GM12878 (cell line): ENCODE results near the gene RALGDS. TPM values are rescaled to one million over a fixed set of nuclear protein-coding genes. Genes with fewer than 3 reads are reported as not detected.
A peak's percentile ranks its signal among the peaks of the same experiment; 100 is the strongest.

Experiments used
- ATAC-seq: fragments of 200-7000 bp; cut with Tn5 transposase; 3 replicates; pipeline ENCODE4 v1.9.1; 2020; ENCODE audit warnings: mild to moderate bottlenecking, moderate library complexity
- BruUV-seq: library from RNA; stranded (reverse); fragments of 400-500 nt; replicated peaks from 2 replicates; lab custom pipeline; 2021; lab: Mats Ljungman, UMichigan
- CTCF ChIA-PET: fragments of 300-600 bp; sonication (Branson Sonifier 250); formaldehyde crosslinking; extraction: SDS; loops from one replicate; lab custom pipeline; 2021; ENCODE audit warnings: inconsistent platforms; lab: Yijun Ruan, JAX
- POLR2A ChIA-PET: fragments of 350-600 bp; formaldehyde crosslinking; extraction: SDS; loops from one replicate; lab custom pipeline; 2021; ENCODE audit warnings: inconsistent platforms; lab: Charles Lee
- RAD21 ChIA-PET: fragments of 300-600 bp; sonication (Branson Sonifier 250); formaldehyde crosslinking; loops from one replicate; lab custom pipeline; 2023; ENCODE audit warnings: antibody characterized with exemption; ENCODE audit not compliant: unreplicated experiment; lab: Charles Lee
- SMC1A ChIA-PET: fragments of 300-600 bp; sonication (Branson Sonifier 250); formaldehyde crosslinking; loops from one replicate; lab custom pipeline; 2023; ENCODE audit not compliant: unreplicated experiment, uncharacterized antibody; lab: Charles Lee
- DNase-seq: peaks from one replicate; pipeline ENCODE4 v3.0.0-alpha.2; 2011; ENCODE audit warnings: low read depth, low spot score
- FAIRE-seq: peaks from 3 replicates; lab custom pipeline; 2011; peaks lifted over from hg19 to GRCh38; lab: Jason Lieb, UNC
- H2AFZ ChIP-seq: 2 replicates; pipeline ENCODE4 v1.6.0; 2011; ENCODE audit warnings: low read depth, low read length, control low read depth; ENCODE audit not compliant: control insufficient read depth
- H3K27ac ChIP-seq: 2 replicates; pipeline ENCODE4 v1.5.1; 2011; ENCODE audit warnings: control low read depth; ENCODE audit not compliant: control insufficient read depth, insufficient read depth
- H3K27me3 ChIP-seq, 2 experiments: replicated peaks in 1 of 2; 2 replicates each; pipeline versions ENCODE4 v1.6.0 to v1.6.1; 2011; ENCODE audit warnings: low read length in 1 of 2; ENCODE audit not compliant: control insufficient read depth in 2 of 2, insufficient read depth in 2 of 2
- H3K36me3 ChIP-seq, 2 experiments: 2 replicates each; pipeline ENCODE4 v1.5.1; 2011; ENCODE audit warnings: low read length in 1 of 2; ENCODE audit not compliant: control insufficient read depth in 2 of 2, insufficient read depth in 2 of 2
- H3K4me1 ChIP-seq: 2 replicates; pipeline ENCODE4 v1.6.1; 2011; ENCODE audit warnings: mild to moderate bottlenecking, low read length, moderate library complexity, mixed read lengths; ENCODE audit not compliant: control insufficient read depth, insufficient read depth
- H3K4me2 ChIP-seq: 2 replicates; pipeline ENCODE4 v1.6.0; 2011; ENCODE audit warnings: control low read depth; ENCODE audit not compliant: control insufficient read depth, insufficient read depth
- H3K4me3 ChIP-seq: fragments of 200-600 bp; sonication (generic); 2 replicates; pipeline ENCODE4 v1.5.1; 2016
- H3K79me2 ChIP-seq: 2 replicates; pipeline ENCODE4 v1.6.0; 2011; ENCODE audit warnings: low read length; ENCODE audit not compliant: control insufficient read depth, insufficient read depth
- H3K9ac ChIP-seq: 2 replicates; pipeline ENCODE4 v1.8.0; 2011; ENCODE audit warnings: low read length, control low read depth, mixed read lengths; ENCODE audit not compliant: control insufficient read depth, insufficient read depth
- H3K9me3 ChIP-seq: replicated peaks from 3 replicates; pipeline ENCODE4 v1.5.1; 2011; ENCODE audit warnings: mild to moderate bottlenecking, low read length; ENCODE audit not compliant: control insufficient read depth, insufficient read depth
- H4K20me1 ChIP-seq: 2 replicates; pipeline ENCODE4 v1.6.0; 2011; ENCODE audit not compliant: control insufficient read depth, insufficient read depth
- CREB1 ChIP-seq: IDR thresholded peaks from 2 replicates; pipeline ENCODE4 v1.6.1; 2012; ENCODE audit warnings: low read depth, mild to moderate bottlenecking, inconsistent platforms
- RFX5 ChIP-seq: IDR thresholded peaks from 2 replicates; pipeline ENCODE4 v1.6.1; 2011; ENCODE audit warnings: low read depth, low read length, improper control_type of control experiment
- STAT3 ChIP-seq: IDR thresholded peaks from 2 replicates; pipeline ENCODE4 v1.6.1; 2011; ENCODE audit warnings: low read depth, low read length, improper control_type of control experiment
- TARDBP ChIP-seq: IDR thresholded peaks from 2 replicates; pipeline ENCODE4 v1.6.1; 2016; ENCODE audit warnings: borderline replicate concordance
- TBL1XR1 ChIP-seq: IDR thresholded peaks from 2 replicates; pipeline ENCODE4 v1.6.1; 2012; ENCODE audit warnings: low read depth, low read length, improper control_type of control experiment
- WGBS: methylation state at CpG from one replicate; pipeline ENCODE4 v1.1.6; 2016; ENCODE audit warnings: low lambda C conversion rate; ENCODE audit not compliant: insufficient replicate concordance, insufficient coverage; ENCODE audit errors: missing lambda C conversion rate; 5-methylcytosine and 5-hydroxymethylcytosine counted together
- in situ Hi-C: fragments of 300-500 bp; cut with MboI; formaldehyde crosslinking; loops from 9 replicates; pipeline ENCODE4 v1.14.3; 2018; ENCODE audit warnings: mixed read lengths
- intact Hi-C: fragments of 100-400 bp; cut with micrococcal nuclease; formaldehyde crosslinking; loops from one replicate; pipeline ENCODE4 v1.14.2; 2022; ENCODE audit not compliant: unreplicated experiment
- polyA plus RNA-seq, 11 experiments: library from polyadenylated mRNA; depleted of rRNA in 4 of 11; unstranded in 6 of 11; stranded (reverse) in 5 of 11; fragments of >200 nt; fragmentation: Nextera tagmentation in 4 of 11; fragmentation: Illumina TruSeq in 1 of 11; extraction: Ambion mirVana in 4 of 11; extraction: Trizol in 1 of 11; gene quantifications; 1 replicate in 1 of 11; 2 replicates in 10 of 11; pipeline versions ENCODE4 v1.2.1 to v1.2.3, GENCODE V29; 2011 to 2016; ENCODE audit warnings: inconsistent platforms in 2 of 11, missing spikeins in 2 of 11, low read depth in 1 of 11
- total RNA-seq, 4 experiments: library from RNA; depleted of rRNA in 3 of 4; stranded (reverse); fragments of >200 nt in 3 of 4; fragmentation: Illumina TruSeq in 1 of 4; extraction: Trizol in 1 of 4; gene quantifications; 2 replicates each; pipeline versions ENCODE4 v1.2.1 to v1.2.3, GENCODE V29; 2013 to 2021
- TF ChIP-seq, protein P1 (sequence below), 3 experiments: IDR thresholded peaks in 2 of 3; conservative IDR thresholded peaks in 1 of 3; 2 replicates each; pipeline ENCODE4 v1.5.1; 2011; ENCODE audit warnings: low read depth in 3 of 3, low read length in 3 of 3, mild to moderate bottlenecking in 3 of 3, control low read depth in 2 of 3, moderate library complexity in 2 of 3, inconsistent platforms in 1 of 3, mixed read lengths in 1 of 3; ENCODE audit not compliant: control insufficient read depth in 2 of 3, insufficient read depth in 1 of 3; ENCODE audit errors: extremely low read depth in 1 of 3
- TF ChIP-seq, protein P2 (sequence below): IDR thresholded peaks from 2 replicates; pipeline ENCODE4 v1.6.1; 2012; ENCODE audit warnings: improper control_type of control experiment, low read depth, low read length; ENCODE audit not compliant: insufficient replicate concordance
- TF ChIP-seq, protein P3 (sequence below): fragments of 450-650 bp; IDR thresholded peaks from 2 replicates; pipeline ENCODE4 v1.6.1; 2017; ENCODE audit warnings: mild to moderate bottlenecking, low read depth, inconsistent platforms; ENCODE audit not compliant: poor library complexity, severe bottlenecking

RALGDS gene
- total and polyA plus RNA-seq, 10 of the 15 experiments (the other 5 are each of a cell fraction or from before 2014, with no cell fraction given), result 1.3 to 48.6 (median 21.2) TPM

DNA sequence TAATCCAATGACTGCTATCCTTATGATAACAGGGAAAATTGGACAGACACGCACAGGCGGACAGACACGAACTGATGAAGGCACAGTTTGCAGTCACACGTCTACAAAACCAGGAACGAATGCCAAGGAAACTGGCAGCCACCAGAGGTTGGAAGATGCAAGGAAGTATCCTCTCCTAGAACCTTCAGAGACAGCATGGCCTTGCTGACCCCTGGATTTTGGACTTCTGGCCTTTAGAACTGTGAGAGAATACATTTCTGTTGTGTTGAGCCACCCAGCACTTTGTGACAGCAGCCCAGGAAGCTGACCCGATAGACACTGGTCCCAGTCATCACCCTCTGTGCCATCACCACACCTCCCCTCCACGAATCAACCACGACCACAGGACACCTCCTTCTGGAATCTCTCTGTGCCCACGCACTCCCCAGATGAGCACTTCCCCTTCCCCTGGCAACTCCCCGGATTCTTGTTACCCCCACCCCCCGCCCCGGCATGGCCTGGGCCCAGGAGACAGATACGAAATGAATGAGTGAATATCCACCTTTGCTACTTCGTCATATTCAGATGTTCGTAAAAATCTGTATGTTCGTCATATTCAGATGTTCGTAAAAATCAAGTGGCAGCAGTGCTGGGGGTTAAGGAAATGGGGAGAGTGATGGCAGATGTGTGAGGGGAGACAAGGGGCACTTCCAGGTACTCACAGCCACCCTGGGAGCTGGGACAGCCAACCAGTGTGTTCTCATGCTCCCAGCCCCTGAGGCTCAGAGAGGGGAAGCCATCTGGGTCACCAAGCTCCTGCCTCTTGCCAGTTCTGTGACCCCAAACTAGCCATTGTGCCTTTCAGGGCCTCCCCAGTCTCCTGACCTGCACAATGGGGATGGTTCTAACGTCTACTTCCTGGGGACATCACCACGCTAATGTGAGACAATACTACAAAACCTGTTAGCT is 24.1 kb upstream of the RALGDS start (continued):
- TF ChIP-seq, protein P1, sequence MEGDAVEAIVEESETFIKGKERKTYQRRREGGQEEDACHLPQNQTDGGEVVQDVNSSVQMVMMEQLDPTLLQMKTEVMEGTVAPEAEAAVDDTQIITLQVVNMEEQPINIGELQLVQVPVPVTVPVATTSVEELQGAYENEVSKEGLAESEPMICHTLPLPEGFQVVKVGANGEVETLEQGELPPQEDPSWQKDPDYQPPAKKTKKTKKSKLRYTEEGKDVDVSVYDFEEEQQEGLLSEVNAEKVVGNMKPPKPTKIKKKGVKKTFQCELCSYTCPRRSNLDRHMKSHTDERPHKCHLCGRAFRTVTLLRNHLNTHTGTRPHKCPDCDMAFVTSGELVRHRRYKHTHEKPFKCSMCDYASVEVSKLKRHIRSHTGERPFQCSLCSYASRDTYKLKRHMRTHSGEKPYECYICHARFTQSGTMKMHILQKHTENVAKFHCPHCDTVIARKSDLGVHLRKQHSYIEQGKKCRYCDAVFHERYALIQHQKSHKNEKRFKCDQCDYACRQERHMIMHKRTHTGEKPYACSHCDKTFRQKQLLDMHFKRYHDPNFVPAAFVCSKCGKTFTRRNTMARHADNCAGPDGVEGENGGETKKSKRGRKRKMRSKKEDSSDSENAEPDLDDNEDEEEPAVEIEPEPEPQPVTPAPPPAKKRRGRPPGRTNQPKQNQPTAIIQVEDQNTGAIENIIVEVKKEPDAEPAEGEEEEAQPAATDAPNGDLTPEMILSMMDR (IDR thresholded peaks at IDR 0.05 in 2 of 3, conservative IDR thresholded peaks at IDR 0.05 in 1 of 3; ENCODE audit: control insufficient read depth in 2 of 3, extremely low read depth in 1 of 3, insufficient read depth in 1 of 3, low read depth in 3 of 3, low read length in 3 of 3), result no peak
- TF ChIP-seq RFX5 (no peak), TARDBP (no peak)

DNA sequence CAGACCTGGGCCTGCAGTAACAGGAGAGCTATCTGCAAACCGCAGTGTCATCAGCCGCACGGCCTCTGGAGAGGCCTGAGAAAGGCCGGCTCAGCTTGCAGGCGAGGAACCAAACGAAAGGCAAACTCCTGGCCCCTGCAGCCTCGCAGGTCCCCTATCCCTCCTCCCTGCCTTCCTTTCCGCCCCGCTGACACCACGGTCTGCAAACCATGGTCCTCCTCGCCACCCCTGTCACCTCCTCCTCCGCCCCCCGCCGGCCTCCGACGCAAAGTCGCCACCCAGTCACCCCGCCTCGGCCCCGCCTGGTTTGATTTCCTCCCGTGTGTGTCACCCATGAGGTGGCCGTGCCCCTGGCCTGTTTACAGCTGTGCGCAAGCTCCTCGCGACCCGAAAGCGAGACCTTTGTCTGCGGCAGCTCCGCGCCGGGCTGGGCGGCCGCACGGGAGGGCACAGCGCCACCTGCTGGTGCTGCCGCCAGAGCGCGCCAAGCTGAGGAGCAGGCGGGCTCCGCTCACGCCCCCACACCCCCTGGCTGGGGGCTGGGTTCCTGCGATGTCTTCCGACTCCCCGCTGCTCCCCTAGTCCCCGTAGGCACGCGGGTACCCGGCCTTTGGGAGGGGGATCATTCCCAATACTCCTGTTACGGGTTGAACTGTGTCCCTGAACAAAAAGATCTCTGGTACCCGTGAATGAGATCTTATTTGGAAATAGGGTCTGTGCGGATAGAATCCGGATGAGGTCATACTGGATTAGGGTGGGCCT is 23.3 kb upstream of the RALGDS start:
- CTCF ChIA-PET, result interaction anchor here (0.7 to 8.7 kb wide), 29 partner anchors 9 to 228 kb away, joined by 3 to 401 read pairs (median 5); partner anchors contain the start of genes GFI1B, GTF3C5 and RALGDS
- Histone ChIP-seq H3K9me3 (no peaks in the 10 kb centered on the region), H4K20me1 (no peaks in the 10 kb centered on the region), H2AFZ (no peak overlapping the region), H3K4me2 (peak overlapping the region; percentile 82), H3K4me3 (peak overlapping the region; percentile 60; the same call in 1 of the 2 replicates), H3K9ac (peak overlapping the region; percentile 55), H3K36me3 (no peaks in the 10 kb centered on the region), H3K79me2 (peaks cover 79% of the 10 kb centered on the region), H3K4me1 (peaks cover 48% of the 10 kb centered on the region), H3K27ac (peak overlapping the region; percentile 13; the same call in 1 of the 2 replicates), H3K27me3 (no peaks in the 10 kb centered on the region)
- peak; percentile 72 for DNase-seq
- in situ Hi-C loops (loop anchor here (25.0 kb wide), 1 partner anchor 1882 kb away; no protein-coding TSS in a partner anchor), intact Hi-C loops (loop anchor here (1.0 to 2.0 kb wide), 2 partner anchors 30 to 41 kb away; no protein-coding TSS in a partner anchor)
- SMC1A ChIA-PET, result interaction anchor here (0.6 to 6.0 kb wide), 22 partner anchors 11 to 277 kb away, joined by 3 to 48 read pairs (median 6); no protein-coding TSS in a partner anchor
- RAD21 ChIA-PET, result interaction anchor here (0.6 to 8.2 kb wide), 23 partner anchors 11 to 999 kb away, joined by 3 to 219 read pairs (median 5); partner anchors contain the start of genes GFI1B, GTF3C5, RALGDS and SLC2A6
- 2% methylated on average over 46 of the region's 52 CpGs for WGBS
- no TSS peak for BruUV-seq
- FAIRE-seq, result peak; percentile 92
- peak; percentile 81 for ATAC-seq
- POLR2A ChIA-PET, result interaction anchor here (0.6 to 4.9 kb wide), 11 partner anchors 9 to 284 kb away, joined by 3 to 66 read pairs (median 6); no protein-coding TSS in a partner anchor
- no peak for TF ChIP-seq CREB1
- TF ChIP-seq, protein P2, sequence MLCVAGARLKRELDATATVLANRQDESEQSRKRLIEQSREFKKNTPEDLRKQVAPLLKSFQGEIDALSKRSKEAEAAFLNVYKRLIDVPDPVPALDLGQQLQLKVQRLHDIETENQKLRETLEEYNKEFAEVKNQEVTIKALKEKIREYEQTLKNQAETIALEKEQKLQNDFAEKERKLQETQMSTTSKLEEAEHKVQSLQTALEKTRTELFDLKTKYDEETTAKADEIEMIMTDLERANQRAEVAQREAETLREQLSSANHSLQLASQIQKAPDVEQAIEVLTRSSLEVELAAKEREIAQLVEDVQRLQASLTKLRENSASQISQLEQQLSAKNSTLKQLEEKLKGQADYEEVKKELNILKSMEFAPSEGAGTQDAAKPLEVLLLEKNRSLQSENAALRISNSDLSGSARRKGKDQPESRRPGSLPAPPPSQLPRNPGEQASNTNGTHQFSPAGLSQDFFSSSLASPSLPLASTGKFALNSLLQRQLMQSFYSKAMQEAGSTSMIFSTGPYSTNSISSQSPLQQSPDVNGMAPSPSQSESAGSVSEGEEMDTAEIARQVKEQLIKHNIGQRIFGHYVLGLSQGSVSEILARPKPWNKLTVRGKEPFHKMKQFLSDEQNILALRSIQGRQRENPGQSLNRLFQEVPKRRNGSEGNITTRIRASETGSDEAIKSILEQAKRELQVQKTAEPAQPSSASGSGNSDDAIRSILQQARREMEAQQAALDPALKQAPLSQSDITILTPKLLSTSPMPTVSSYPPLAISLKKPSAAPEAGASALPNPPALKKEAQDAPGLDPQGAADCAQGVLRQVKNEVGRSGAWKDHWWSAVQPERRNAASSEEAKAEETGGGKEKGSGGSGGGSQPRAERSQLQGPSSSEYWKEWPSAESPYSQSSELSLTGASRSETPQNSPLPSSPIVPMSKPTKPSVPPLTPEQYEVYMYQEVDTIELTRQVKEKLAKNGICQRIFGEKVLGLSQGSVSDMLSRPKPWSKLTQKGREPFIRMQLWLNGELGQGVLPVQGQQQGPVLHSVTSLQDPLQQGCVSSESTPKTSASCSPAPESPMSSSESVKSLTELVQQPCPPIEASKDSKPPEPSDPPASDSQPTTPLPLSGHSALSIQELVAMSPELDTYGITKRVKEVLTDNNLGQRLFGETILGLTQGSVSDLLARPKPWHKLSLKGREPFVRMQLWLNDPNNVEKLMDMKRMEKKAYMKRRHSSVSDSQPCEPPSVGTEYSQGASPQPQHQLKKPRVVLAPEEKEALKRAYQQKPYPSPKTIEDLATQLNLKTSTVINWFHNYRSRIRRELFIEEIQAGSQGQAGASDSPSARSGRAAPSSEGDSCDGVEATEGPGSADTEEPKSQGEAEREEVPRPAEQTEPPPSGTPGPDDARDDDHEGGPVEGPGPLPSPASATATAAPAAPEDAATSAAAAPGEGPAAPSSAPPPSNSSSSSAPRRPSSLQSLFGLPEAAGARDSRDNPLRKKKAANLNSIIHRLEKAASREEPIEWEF, result no peak
- no peak for TF ChIP-seq TBL1XR1
- TF ChIP-seq, protein P3, sequence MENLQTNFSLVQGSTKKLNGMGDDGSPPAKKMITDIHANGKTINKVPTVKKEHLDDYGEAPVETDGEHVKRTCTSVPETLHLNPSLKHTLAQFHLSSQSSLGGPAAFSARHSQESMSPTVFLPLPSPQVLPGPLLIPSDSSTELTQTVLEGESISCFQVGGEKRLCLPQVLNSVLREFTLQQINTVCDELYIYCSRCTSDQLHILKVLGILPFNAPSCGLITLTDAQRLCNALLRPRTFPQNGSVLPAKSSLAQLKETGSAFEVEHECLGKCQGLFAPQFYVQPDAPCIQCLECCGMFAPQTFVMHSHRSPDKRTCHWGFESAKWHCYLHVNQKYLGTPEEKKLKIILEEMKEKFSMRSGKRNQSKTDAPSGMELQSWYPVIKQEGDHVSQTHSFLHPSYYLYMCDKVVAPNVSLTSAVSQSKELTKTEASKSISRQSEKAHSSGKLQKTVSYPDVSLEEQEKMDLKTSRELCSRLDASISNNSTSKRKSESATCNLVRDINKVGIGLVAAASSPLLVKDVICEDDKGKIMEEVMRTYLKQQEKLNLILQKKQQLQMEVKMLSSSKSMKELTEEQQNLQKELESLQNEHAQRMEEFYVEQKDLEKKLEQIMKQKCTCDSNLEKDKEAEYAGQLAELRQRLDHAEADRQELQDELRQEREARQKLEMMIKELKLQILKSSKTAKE, result no peak
- no peak for TF ChIP-seq STAT3
